Epithelial cell of proximal tubule (primary cell): ENCODE results near the gene ZNF503. TPM values are rescaled to one million over a fixed set of nuclear protein-coding genes. Genes with fewer than 3 reads are reported as not detected.

Experiments used
- DNase-seq: peaks from one replicate; pipeline ENCODE4 v3.0.0-alpha.2; 2011; ENCODE audit warnings: low read depth
- H3K4me3 ChIP-seq: 2 replicates; pipeline ENCODE4 v1.5.1; 2011; ENCODE audit warnings: low read depth, mild to moderate bottlenecking, low read length
- CTCF ChIP-seq: conservative IDR thresholded peaks from 2 replicates; pipeline ENCODE4 v1.5.1; 2012; ENCODE audit warnings: low read depth, mild to moderate bottlenecking, low read length
- total RNA-seq: library from RNA; depleted of rRNA; stranded (reverse); fragments of >200 nt; gene quantifications from 2 replicates; pipeline ENCODE4 v1.2.3, GENCODE V29; 2015

The ZNF503 gene
- total RNA-seq, 1 donor from 2014 or later: 9.6 TPM

GRCh38 chr10:75392271-75392670 lies 9.3 kb downstream of the ZNF503 start:
- DNase-seq: no peak
- TF ChIP-seq CTCF: no peak
- H3K4me3 ChIP-seq: no peak overlapping the region

- no peak for DNase-seq
- H3K4me3 ChIP-seq: no peak overlapping the region
- TF ChIP-seq CTCF: no peak
Measured at GRCh38 chr10:75390178-75390577, 11.4 kb downstream of the ZNF503 start.

GRCh38 chr10:75388082-75388481 lies 13.5 kb downstream of the ZNF503 start:
- DNase-seq: no peak
- TF ChIP-seq CTCF: no peak
- no peak overlapping the region for H3K4me3 ChIP-seq

GRCh38 chr10:75386128-75386527 lies 15.4 kb downstream of the ZNF503 start:
- no peak for DNase-seq
- TF ChIP-seq CTCF: no peak
- no peak overlapping the region for H3K4me3 ChIP-seq

- no peak for DNase-seq
- TF ChIP-seq CTCF: no peak
- no peak overlapping the region for H3K4me3 ChIP-seq
Measured at GRCh38 chr10:75379817-75380216, 21.7 kb downstream of the ZNF503 start.

- DNase-seq: no peak
- TF ChIP-seq CTCF: no peak
- H3K4me3 ChIP-seq: no peak overlapping the region
Measured at GRCh38 chr10:75379212-75379724, 22.3 kb downstream of the ZNF503 start.

GRCh38 chr10:75378379-75378778 lies 23.2 kb downstream of the ZNF503 start:
- DNase-seq: no peak
- TF ChIP-seq CTCF: no peak
- no peak overlapping the region for H3K4me3 ChIP-seq
